T47D (cell line): ENCODE results near the gene MACROH2A2.
"Not testable (repeated sequence)": the region's sequence is repeated elsewhere in the genome, so short reads cannot be mapped to it uniquely, and the experiment has no call there.

Source experiments
- DNase-seq, 2 experiments: peaks; one replicate each; pipeline versions ENCODE4 v3.0.0 to v3.0.0-alpha.2; 2011 to 2012; ENCODE audit warnings: low read depth in 1 of 2, low spot score in 1 of 2
- JUND ChIP-seq: IDR thresholded peaks from 2 replicates; pipeline ENCODE4 v1.6.1; 2012; ENCODE audit warnings: low read depth
- in situ Hi-C: cut with HindIII; loops from 2 replicates; pipeline ENCODE4 v1.10.0; 2016; ENCODE audit warnings: low sequenced_read_pairs, low pct_unique_long_range_greater_than_20kb

Gene MACROH2A2

GRCh38 chr10:70074971-70075370 is 22.3 kb downstream of the MACROH2A2 start:
- in situ Hi-C loops = no loop called here
- TF ChIP-seq JUND = no peak
- no peak for DNase-seq

- no peak for TF ChIP-seq JUND
- no peak for DNase-seq
- in situ Hi-C loops = no loop called here
Measured at GRCh38 chr10:70078329-70078728, 25.7 kb downstream of the MACROH2A2 start.

- no peak for DNase-seq
- TF ChIP-seq JUND = no peak
- in situ Hi-C loops = no loop called here
Measured at GRCh38 chr10:70078937-70079336, 26.3 kb downstream of the MACROH2A2 start.

- in situ Hi-C loops, DNase-seq: not testable (repeated sequence)
Measured at GRCh38 chr10:70080789-70081188, 28.1 kb downstream of the MACROH2A2 start.

- no peak for TF ChIP-seq JUND
- in situ Hi-C loops = no loop called here
- DNase-seq = no peak
Measured at GRCh38 chr10:70084189-70084588, 31.5 kb downstream of the MACROH2A2 start.

- in situ Hi-C loops = no loop called here
- DNase-seq = no peak
- no peak for TF ChIP-seq JUND
Measured at GRCh38 chr10:70085975-70086613, 33.4 kb downstream of the MACROH2A2 start.

- in situ Hi-C loops = no loop called here
- DNase-seq = no peak
- TF ChIP-seq JUND = no peak
Measured at GRCh38 chr10:70087616-70088307, 35.1 kb downstream of the MACROH2A2 start.

- in situ Hi-C loops = no loop called here
- no peak for DNase-seq
- no peak for TF ChIP-seq JUND
Measured at GRCh38 chr10:70088308-70088698, 35.7 kb downstream of the MACROH2A2 start.

GRCh38 chr10:70090013-70090412 is 37.4 kb downstream of the MACROH2A2 start:
- no peak for TF ChIP-seq JUND
- in situ Hi-C loops = no loop called here
- no peak for DNase-seq

- DNase-seq = no peak
- in situ Hi-C loops = no loop called here
- no peak for TF ChIP-seq JUND
Measured at GRCh38 chr10:70090951-70091350, 38.3 kb downstream of the MACROH2A2 start.

- no peak for TF ChIP-seq JUND
- in situ Hi-C loops = no loop called here
- DNase-seq = no peak
Measured at GRCh38 chr10:70092389-70092718, 39.7 kb downstream of the MACROH2A2 start.

GRCh38 chr10:70093335-70093944 is 40.8 kb downstream of the MACROH2A2 start:
- in situ Hi-C loops = no loop called here
- no peak for DNase-seq
- TF ChIP-seq JUND = no peak

GRCh38 chr10:70094250-70094649 is 41.6 kb downstream of the MACROH2A2 start:
- in situ Hi-C loops = no loop called here
- TF ChIP-seq JUND = no peak
- DNase-seq = no peak
